NCI-H774 (cell line): ENCODE results near the gene PTPRH.
A peak's percentile ranks its signal among the peaks of the same experiment; 100 is the strongest.
"Not testable (repeated sequence)": the region's sequence is repeated elsewhere in the genome, so short reads cannot be mapped to it uniquely, and the experiment has no call there.

Experiments used
- DNase-seq: peaks from one replicate; lab custom pipeline; 2025; lab: John Stamatoyannopoulos, UW

The PTPRH gene

DNA sequence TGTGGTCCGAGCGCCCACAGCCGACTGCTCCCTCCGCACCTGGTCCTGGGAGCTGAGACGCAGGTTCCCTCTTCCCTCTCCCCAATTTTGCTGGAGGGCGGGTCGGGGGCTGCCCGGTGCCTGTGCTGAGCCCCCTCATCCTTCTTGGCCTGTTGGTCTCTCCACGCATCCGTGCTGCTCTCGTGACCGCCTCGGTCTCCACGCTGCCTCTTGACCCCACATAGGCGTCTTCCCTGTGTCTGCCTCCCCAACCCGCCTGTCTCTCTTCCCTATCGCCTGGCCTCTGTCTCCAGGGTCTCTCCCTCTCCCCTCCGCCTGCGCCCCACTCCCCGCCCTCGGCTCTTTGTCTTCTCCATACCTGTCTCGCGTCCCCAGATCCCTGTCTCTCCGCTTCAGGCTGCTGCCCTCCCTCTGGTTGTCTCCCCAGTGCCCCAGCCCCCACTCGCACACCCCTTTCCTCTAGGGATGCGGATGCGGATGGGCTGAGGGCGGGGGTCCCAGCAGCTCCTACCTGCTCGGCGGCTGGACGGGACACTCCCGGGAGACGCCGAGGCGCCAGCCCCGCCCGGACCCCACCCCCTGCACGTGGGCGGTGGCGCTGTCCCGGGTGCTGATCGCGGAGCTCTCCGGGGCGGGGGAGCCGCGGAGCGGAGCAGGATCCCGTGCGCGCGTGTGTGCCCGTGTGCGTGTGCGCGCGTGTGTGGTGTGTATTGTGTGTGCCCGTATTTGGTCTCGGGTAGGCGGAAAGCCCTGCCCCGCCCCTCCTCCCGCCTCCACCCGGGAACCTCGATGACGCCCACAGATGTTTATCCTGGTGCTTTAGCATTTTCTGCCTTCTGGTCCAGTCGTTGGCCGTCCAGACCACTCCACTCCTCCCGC is 29.5 kb downstream of the PTPRH start, which contains the start of gene SYT5:
Gene SYT5 (minus strand): TSS at position 684 of the 879 bp plus-strand sequence. CDS start 1,248 bp downstream, outside the sequence.
- DNase-seq: no peak

DNA sequence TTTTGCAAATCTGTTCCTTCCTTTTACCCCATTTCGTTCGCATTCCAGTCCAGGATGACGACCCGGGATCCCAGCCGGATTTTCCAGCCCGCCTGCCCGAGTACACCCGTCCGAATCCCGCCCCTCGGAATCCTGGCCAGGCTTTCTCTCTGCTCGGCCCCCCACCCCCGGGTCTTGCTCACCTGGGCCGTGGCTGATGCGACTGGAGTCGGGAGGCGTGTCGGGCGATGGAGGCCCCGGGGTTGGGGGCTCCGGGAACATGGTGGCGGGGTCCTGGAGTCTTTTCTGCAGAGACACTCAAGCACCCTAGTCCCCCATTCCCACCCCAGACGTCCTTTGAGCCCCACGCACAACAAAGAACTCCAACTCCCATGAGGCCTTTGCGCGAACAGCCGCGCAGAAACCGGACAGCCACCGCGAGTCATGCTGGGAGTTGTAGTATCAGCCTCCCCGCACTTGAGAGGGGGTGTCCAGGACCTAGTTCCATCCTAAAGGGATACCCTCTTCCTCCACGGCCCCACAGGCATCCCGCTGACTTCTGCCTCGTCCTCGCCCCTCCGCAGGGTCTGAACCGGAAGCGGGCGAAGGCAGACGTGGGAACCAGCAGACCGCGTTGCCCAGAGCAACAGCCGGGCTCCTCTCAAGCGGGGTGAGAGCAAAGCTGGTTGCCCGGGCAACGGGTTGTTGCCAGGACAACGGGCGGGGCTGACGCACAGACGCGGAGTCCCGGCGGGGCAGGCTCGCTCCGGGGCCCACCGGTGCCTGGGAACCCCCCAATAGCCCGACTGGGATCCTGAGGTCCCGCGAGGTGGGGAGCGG is 30.3 kb downstream of the PTPRH start:
- DNase-seq: peak; percentile 89

DNA sequence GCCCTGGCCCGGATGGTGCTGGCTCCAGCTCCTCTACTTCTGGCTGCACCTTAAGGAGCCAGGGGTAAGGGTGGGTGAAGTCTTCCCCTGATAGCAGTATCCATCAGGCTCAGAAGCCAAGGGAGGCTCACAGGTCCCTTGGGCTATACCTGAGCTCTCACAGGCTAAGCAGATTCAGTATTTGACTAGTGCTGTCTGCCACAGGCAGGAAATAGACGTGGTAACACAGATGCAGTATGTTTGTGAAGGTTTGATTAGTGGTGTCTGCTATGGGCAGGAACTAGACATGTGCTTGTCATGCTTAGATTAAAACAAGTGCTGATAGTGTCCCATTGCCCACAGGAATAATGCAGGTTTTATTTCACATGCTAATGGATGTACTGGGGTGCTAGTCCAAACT is 33.2 kb downstream of the PTPRH start:
- no peak for DNase-seq

DNA sequence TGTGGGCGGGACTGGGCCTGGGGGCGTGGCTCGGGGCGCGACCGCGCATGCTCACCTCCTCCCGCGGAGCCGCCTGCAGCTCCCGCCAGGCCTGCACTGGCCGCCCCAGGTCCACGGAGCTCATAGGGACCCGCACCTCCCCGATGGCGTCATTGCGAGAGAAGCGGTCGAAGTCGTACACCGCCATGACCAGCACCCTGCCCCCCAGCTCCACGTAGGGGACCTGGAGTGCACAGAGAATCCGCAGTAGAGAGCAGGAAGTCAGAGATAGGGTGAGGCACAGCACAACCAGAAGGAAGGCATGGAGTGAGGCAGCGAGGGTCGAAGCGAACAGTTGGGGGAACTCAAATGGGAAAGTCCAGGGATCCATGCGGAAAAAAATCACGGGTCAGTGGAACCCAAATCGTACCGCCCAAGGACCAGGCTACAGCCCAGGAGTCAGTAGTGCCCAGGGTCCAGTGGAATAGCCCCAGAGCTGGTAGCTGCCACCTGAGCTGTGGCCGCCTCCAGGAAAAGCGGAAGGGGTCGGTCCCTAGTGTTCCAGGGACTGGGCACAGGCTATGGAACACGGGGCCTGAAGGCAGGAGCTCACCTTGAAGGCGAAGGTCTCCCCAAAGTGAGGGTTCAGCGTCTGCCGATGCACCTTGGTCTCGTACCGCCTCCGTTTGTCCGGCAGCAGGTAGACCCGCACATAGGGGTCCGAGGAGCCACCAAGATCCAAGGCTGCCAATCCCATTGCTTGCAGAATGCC is 34.0 kb downstream of the PTPRH start:
- no peak for DNase-seq

DNA sequence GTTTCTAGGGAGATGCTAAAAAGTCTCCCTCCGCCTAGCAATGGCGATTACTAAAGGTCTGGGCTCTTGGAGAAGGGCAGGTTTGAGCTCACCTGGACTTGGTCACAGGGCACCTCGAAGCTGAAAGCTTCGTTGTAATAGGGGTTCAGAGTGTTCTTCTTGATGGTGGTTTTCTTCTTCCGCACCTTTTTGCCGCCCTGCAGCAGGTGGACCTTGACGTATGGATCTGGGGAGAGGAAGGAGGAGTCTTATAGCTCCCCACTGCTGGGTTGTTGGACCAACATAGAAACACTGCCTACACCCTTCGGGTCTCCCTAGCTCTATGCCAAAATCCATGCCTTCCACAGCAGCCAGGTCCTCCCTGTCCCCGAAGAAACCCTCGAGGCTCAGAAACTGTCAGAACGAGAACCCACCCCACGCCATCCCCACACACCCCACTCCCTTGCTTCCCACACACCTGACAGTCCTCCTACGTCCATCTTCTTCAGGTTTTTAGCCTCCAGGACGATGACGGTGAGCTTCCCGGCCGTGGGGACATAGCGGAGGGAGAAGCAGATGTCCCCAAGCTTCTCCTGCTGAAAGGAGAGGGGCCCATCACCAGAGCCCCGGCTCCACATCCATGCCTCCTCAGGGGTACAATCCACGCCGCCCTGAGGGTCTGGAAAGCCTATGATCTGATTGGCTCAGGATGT is 34.7 kb downstream of the PTPRH start:
- no peak for DNase-seq

DNA sequence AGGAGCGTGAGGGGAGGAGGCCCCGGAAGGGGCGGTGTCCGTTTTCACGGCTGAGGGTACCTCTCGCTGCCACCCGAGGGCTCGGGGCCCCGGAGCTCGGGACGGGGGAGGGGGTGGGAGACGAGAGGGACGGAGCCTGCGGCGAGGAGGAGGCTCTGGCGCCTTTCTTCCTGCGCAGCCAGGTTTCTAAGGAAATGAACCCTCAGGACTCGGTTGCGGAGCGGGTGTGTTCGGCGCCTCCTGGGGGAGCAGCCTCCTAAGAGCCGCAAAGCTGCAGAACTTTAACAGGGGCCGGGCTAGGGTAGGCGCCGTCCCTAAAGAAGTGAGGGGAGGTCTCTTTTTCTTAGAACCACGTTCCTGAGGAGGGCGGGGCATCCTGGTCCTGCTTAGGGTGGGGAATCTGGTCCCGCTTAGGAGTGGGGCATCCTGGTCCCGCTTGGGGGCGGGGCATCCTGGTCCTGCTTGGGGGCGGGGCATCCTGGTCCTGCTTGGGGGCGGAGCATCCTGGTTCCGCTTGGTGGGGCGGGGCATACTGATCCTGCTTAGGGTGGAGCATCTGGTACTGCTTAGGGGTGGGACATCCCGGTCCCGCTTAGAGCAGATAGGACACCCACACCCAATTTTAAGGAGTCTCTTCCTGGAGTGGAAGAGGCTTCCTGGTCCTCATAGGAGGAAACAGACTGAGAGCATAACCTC is 35.4 kb downstream of the PTPRH start:
- peak; percentile 74 for DNase-seq

DNA sequence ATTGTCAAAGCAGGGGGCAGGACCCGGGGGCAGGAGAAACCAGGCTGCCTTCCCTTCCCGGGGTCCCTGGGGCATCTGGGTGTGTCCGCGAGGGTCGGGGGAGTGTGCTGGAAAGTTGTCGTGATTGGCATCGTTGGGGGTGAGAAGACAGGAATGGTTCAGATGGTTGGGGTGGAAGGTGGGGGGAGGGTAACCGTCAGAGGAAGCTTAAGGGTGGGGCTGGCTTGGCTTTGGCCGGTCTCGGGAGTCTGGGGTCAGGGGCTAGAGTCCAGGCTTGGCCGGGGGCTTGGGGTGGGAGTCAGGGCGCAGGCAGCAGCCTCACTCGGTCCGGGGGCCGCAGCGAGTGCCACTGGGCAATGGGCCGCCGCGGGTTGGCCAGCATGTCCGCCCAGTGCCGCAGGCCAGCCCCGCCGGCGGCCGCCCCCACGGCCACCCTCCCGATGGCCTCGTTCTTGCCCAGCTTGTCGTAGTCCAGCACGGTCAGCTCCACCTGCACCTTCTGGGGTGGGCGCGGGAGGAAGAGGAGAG is 36.1 kb downstream of the PTPRH start:
- DNase-seq: no peak

DNA sequence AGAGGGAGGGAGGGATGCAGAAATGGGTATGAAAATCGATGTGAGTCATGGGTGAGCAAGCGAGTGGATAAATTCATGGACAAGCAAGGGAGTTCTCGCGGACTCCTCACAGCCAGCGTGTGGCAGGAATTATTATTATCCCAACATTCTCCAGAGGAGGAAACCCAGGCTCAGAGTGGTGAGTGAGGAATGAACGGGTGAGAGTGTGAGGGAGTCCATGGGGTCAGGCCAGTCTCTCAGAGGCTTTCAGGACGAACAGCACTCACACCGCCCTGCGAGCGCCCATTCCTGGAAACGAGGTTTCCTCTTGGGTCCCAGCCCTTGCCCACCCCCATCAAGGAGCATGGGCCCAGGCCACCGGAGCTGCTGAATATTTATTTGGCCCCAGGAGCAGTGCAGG is 36.6 kb downstream of the PTPRH start:
- no peak for DNase-seq

DNA sequence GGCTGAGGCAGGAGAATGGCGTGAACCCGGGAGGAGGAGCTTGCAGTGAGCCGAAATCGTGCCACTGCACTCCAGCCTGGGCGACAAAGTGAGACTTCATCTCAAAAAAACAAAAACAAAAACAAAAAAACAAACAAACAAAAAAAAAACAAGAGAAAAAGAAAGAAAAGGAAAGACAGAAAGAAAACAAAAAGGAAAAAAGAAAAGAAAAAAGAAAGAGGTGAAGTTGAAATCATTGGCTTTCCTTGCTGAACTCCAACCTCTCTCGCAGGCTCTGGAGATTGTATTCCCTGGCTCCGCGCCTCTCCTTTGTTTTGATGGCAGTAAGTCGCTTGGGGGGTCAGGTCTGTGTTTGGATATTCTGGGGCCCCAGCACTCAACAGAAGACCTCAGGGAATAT is 37.0 kb downstream of the PTPRH start:
- not testable (repeated sequence) for DNase-seq

DNA sequence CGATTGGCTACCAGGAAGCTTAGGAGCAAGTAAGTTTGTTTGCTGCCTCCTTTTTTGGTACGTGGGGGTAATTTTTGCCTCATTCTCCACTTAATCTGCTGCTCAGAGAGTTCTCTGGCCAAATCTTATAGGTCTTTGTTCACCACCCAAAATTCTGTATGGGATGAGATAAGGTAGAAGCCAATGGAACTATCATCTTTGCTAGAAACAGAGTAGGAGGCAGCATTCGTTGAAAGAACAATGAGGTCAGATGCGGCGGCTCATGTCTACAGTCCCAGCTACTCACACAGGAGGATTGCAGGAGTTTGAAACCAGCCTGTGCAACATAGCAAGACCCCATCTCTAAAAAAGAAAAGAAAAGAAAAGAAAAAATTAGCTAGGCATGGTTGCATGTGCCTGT is 37.9 kb downstream of the PTPRH start:
- DNase-seq: no peak

DNA sequence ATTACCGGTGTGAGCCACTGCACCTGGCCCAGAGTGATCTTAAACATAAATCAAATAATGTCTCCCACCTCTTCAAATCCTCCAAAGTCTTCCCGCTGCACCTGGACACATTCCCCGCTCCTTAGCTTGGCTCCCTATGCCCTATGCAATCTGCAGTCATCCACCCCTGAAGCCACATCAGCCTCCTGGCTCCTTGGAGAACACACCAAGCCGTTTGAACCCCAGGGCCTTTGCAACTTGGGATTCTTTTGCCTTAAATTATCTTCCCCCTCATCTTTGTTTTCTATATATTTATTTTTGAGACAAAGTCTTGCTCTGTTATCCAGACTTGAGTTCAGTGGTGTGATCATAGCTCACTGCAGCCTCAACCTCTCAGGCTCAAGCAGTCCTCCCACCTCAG is 40.2 kb downstream of the PTPRH start:
- no peak for DNase-seq

DNA sequence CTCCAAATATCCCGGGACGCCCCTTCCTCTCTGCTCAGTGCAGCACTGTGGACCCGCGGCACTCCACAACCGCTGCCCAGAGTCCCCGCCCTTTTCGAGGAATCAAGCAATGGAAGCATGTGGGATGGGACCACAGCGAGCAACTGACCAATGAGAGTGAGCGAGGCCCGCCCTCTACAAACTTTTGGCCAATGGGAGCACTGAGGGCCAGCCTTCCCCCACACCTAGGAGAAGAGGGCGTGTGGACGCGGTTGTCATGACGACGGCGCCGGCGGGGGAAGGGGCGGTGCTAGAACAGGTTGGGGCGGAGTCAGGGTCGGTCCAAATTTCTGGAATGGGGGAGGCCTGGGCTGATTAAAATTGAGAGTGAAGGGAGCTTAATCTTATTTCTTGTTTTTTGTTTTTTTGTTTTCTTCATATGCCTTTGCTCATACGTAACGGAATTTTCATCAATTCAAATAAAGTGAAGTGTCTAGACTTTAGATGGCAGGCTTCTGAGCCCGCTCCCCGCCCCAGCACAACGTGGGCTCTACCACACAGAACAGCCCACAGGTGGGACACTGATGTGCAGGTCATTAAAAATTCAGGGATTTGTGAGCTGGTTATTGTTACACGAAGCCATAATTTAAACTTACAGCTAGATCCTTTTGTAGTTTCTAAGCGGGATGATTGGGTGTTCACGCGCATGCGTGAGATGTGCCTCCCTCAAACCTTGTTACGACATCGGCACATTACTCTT is 42.6 kb downstream of the PTPRH start, which contains the start of gene DNAAF3:
Gene DNAAF3 (minus strand): TSS at position 84 of the 739 bp plus-strand sequence. CDS start 200 bp downstream, outside the sequence.
- DNase-seq: peak; percentile 95

DNA sequence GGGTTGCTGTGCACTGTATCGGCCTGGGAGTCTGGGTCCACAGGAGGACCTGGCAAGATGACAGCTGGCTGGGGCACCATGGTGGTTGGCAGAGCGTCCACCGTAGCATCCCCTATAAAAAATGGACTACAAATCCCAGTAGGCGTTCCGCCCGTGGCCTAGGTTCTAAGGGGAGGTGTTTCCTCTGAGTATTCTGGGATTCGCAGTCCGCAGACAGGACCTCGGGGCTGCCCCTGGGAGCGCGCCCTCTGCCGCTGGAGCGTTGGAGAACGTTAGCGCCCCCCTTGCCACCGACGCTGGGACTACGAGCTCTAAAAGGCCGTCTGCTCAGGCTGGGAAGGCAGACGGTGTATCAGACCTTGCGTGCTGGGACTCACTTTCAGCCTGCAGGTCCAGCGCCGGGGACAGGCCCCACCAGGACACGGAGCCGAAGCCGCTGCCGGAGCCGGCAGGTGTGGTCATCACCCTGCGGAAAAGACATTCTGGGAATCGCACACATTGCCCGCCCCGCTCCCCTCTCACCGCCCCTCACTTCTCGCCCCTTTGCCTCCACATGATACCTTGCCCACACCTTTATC is 43.3 kb downstream of the PTPRH start:
- peak; percentile 71 for DNase-seq

DNA sequence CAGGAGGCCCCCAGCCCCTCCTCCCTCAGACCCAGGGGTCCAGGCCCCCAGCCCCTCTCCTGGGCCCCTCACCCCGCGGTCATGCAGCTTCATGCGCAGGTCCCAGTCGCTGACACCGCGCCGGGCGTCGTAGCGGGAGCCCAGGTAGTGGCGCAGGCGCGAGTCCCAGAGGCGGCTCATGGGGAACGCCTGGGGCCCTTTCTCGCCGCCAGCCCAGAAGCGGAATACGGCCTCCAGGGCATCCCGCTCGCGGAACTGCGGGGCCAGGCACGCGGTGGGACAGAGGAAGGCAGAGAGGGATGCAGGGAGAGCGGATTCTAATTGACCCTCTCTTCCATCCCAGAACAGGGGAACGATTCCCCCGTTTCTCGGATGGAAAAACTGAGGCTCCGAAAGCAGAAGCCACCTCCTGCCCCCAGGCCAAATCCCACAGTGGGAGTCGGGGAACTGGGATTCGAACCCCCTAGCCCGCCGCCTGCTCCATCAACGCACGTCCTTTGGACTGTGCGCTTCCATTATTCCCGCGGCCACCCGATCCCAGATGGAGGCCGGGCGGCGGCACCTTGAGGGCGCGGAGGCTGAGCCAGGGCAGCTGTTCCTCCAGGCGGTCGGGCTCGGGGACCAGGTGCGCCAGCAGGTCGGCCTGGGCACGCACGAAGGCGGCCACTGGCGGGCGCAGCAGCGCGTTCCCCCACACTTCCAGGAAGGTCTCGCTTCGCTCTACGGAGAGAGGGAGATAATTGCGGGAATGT is 47.6 kb downstream of the PTPRH start:
- DNase-seq: no peak

DNA sequence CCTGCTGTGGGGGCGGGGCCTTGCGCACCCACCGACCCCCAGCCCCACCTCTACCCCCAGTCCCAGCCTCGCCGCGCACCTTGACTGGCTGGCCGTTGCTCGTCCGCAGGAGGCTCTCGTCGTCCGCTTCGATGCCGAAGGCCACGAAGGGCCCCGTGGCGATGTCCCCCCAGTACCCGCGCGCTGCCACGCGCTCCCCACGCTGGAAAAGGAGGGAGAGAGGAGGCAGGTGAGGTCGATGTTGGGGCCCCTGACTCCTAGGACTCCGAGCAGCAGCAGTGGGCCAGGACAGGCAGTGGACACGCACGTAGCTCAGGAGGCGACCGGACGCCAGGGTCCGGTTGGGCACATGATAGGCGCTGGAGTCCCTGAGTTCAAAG is 48.3 kb downstream of the PTPRH start:
- DNase-seq: no peak

DNA sequence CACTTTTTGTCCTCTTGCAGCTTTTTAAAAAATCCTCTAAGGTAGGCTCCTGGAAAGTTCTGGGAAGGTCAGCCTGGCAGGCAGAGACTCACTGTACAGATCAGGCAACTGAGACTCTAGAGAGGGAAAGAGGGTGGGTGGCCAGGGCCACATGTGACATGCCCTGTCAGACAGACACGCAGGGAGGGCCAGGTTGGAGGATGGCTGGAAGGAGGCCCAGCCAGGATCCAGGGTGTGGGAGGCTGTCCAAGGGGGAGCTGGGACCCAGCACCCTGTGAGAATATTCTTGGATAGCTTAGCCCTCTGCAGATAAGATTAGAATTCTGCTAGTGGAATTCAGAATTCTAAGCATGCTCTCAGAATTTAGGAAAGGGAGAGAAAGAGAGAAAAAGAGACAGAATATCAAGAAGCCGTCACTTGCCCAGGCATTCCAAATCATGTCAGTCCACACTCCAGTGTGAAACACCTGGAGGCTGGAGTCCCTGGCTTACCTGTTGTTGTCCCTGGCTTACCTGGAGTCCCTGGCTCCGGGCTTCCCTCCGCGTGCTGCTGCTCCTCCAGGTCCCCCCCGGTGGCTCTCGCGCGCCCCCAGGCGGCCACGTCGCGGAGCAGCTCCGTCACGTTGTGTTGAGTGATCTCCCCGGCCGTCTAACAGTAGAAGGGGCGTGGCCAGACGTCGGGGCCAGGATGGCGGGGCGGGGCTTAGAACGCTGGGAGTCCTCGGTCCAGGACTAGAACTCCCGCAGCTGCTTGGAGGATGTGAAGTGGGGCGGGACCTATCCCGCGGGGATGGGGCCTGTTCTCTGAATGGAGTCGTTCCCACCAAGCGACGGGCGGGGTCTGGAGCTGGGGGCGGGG is 48.9 kb downstream of the PTPRH start:
- peak; percentile 92 for DNase-seq

DNA sequence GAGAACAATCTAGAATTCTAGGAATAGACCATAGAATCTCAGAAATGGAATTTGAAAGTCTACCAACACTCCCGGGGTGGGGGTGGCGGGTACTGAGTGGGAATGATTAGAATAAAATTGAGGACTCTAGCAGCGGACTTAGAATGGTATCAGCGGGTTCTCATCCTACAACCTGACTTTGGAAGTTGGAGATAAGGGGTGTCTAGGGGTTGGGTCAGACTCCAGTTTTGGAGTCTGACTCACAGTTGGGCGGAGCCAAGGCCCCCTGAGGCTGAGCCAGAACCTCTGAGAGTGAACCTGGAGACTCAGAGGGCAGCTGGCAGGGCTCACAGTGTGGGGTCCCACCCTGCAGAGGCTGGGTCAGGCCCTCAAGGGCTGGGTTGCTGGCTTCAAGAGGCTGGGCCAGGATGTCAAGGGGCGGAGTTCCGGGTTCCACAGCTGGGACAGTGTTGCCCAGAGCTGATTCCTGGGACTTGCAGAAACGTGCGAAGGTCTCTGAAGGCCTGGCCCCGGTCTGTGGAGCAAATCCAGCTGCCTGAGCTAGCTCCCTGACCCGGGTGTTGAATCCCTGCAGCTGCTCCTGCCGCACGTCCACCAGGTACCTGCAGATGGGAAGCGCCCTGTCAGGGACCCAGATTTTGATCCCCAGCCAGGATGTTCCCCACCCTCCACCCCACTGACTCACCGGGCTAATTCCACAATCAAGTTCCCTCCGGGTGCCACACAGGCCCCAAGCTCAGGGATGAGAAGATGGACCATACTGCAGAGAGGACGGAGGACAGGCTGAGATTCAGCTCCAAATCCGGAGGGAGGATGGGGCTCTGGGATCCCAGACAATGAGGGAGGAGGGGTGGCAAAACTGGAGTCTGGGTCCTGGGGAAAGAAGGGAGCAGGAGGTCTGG is 50.2 kb downstream of the PTPRH start:
- DNase-seq: no peak
